Sigmoid colon (tissue), 4 donors: ENCODE results near the gene PLEKHA7.

ENCODE experiments used
- EP300 ChIP-seq, 4 donors: sonication (generic); formaldehyde crosslinking; IDR thresholded peaks; one replicate each; pipeline ENCODE4 v1.6.1; 2017; ENCODE audit warnings: antibody characterized with exemption in 4 of 4
- POLR2A ChIP-seq, 2 donors: fragments of 450-650 bp; IDR thresholded peaks; one replicate each; pipeline ENCODE4 v1.6.1; 2016; ENCODE audit warnings: antibody characterized with exemption in 2 of 2, mild to moderate bottlenecking in 2 of 2, moderate library complexity in 2 of 2
- POLR2AphosphoS5 ChIP-seq, 4 donors: sonication (generic); formaldehyde crosslinking; IDR thresholded peaks; one replicate each; pipeline ENCODE4 v1.6.1; 2017; ENCODE audit warnings: antibody characterized with exemption in 4 of 4
- TF ChIP-seq, protein P1 (sequence below), 4 experiments: fragments of 450-650 bp in 3 of 4; fragments of 200-600 bp in 1 of 4; IDR thresholded peaks; one replicate each; pipeline ENCODE4 v1.5.1; 2016 to 2019; ENCODE audit warnings: antibody characterized with exemption in 4 of 4, mild to moderate bottlenecking in 3 of 4, moderate library complexity in 2 of 4

DNA sequence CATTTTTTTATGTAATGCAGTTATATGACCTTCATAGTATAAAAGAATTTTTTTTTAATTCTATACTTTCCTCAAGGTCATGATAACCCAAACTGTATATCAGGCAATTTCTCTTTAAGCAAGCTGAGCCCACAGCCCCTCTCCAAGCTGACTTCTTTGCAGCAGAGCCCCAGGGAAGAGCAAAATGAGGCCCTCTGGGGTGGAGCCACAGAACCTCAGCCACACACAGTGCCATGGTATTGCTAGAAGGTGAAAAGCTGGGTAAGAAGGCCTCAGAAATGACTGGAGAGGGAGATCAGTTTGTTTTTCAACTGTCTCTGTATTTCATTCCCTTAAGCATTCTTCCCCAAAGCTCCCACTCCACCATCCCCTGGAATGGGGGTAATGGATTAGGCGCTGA lies 108.8 kb downstream of the PLEKHA7 start:
- TF ChIP-seq, protein P1, sequence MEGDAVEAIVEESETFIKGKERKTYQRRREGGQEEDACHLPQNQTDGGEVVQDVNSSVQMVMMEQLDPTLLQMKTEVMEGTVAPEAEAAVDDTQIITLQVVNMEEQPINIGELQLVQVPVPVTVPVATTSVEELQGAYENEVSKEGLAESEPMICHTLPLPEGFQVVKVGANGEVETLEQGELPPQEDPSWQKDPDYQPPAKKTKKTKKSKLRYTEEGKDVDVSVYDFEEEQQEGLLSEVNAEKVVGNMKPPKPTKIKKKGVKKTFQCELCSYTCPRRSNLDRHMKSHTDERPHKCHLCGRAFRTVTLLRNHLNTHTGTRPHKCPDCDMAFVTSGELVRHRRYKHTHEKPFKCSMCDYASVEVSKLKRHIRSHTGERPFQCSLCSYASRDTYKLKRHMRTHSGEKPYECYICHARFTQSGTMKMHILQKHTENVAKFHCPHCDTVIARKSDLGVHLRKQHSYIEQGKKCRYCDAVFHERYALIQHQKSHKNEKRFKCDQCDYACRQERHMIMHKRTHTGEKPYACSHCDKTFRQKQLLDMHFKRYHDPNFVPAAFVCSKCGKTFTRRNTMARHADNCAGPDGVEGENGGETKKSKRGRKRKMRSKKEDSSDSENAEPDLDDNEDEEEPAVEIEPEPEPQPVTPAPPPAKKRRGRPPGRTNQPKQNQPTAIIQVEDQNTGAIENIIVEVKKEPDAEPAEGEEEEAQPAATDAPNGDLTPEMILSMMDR (IDR thresholded peaks at IDR 0.05) = no peak
- TF ChIP-seq POLR2AphosphoS5 (IDR thresholded peaks at IDR 0.05) (no peak), POLR2A (IDR thresholded peaks at IDR 0.05) (no peak), EP300 (IDR thresholded peaks at IDR 0.05) (no peak)
